Measurements from ENCODE around the gene EFCAB9. TPM values are rescaled to one million over a fixed set of nuclear protein-coding genes. Genes with fewer than 3 reads are reported as not detected.

Gene EFCAB9
- total and polyA plus RNA-seq, 2 of the 13 experiments (the other 11 are each of a cell fraction or from before 2014, with no cell fraction given), result not detected

DNA sequence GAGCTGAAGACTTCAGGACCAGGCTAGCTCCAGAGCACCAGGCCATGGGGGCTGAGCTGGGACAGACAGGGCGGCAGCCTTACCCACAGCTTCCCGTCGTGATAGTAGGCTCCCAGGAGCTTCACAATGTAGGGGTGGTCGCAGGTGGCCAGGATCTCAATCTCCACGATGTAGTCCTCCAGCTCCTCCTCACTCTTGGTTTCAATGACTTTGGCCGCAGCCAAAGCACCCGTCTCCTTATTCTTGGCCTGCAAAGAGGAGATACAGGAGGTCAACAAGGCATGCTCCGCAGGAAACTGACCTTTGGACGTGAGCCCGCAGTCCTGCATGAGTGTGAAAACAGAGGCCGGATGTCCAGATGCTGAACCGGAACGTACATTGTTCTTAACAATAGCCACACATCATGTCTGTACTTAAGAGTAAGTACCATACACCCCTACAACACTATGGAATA is 37.4 kb upstream of the EFCAB9 start (continued):
- TF ChIP-seq TBX3 (IDR thresholded peaks at IDR 0.05; ENCODE audit: borderline replicate concordance), result peak; percentile 17; the same call in 1 of the 2 replicates
- peak; percentile 43; the same call in 1 of the 2 replicates for TF ChIP-seq ZMYM4 (CRISPR knock-in tag; IDR thresholded peaks at IDR 0.05)
- peak; percentile 100 for TF ChIP-seq SOX5 (CRISPR knock-in tag; IDR thresholded peaks at IDR 0.05; ENCODE audit: borderline replicate concordance)
- TF ChIP-seq RCOR2 (CRISPR knock-in tag; IDR thresholded peaks at IDR 0.05), result peak; percentile 56; the same call in 1 of the 2 replicates
- TF ChIP-seq KDM1A (CRISPR knock-in tag; IDR thresholded peaks at IDR 0.05), result no peak
- TF ChIP-seq ZNF687 (CRISPR knock-in tag; IDR thresholded peaks at IDR 0.05), result peak; percentile 84
- TF ChIP-seq, protein P1, sequence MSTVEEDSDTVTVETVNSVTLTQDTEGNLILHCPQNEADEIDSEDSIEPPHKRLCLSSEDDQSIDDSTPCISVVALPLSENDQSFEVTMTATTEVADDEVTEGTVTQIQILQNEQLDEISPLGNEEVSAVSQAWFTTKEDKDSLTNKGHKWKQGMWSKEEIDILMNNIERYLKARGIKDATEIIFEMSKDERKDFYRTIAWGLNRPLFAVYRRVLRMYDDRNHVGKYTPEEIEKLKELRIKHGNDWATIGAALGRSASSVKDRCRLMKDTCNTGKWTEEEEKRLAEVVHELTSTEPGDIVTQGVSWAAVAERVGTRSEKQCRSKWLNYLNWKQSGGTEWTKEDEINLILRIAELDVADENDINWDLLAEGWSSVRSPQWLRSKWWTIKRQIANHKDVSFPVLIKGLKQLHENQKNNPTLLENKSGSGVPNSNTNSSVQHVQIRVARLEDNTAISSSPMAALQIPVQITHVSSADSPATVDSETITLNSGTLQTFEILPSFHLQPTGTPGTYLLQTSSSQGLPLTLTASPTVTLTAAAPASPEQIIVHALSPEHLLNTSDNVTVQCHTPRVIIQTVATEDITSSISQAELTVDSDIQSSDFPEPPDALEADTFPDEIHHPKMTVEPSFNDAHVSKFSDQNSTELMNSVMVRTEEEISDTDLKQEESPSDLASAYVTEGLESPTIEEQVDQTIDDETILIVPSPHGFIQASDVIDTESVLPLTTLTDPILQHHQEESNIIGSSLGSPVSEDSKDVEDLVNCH (CRISPR knock-in tag; IDR thresholded peaks at IDR 0.05), result no peak
- no peak for TF ChIP-seq KLF13 (CRISPR knock-in tag; IDR thresholded peaks at IDR 0.05)
- TF ChIP-seq TBX2 (CRISPR knock-in tag; IDR thresholded peaks at IDR 0.05; ENCODE audit: borderline replicate concordance), result peak; percentile 62; the same call in 1 of the 2 replicates
- peak; percentile 58; the same call in 1 of the 2 replicates for TF ChIP-seq HDAC1 (CRISPR knock-in tag; IDR thresholded peaks at IDR 0.05)
- peak; percentile 13; the same call in 1 of the 2 replicates for TF ChIP-seq SP5 (CRISPR knock-in tag; IDR thresholded peaks at IDR 0.05; ENCODE audit: borderline replicate concordance, low read depth)
- TF ChIP-seq HNF4A (CRISPR knock-in tag; IDR thresholded peaks at IDR 0.05), result peak; percentile 95
- TF ChIP-seq CBX1 (IDR thresholded peaks at IDR 0.05; ENCODE audit: low read depth), result peak; percentile 25
- TF ChIP-seq, protein P2, sequence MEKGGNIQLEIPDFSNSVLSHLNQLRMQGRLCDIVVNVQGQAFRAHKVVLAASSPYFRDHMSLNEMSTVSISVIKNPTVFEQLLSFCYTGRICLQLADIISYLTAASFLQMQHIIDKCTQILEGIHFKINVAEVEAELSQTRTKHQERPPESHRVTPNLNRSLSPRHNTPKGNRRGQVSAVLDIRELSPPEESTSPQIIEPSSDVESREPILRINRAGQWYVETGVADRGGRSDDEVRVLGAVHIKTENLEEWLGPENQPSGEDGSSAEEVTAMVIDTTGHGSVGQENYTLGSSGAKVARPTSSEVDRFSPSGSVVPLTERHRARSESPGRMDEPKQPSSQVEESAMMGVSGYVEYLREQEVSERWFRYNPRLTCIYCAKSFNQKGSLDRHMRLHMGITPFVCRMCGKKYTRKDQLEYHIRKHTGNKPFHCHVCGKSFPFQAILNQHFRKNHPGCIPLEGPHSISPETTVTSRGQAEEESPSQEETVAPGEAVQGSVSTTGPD (CRISPR knock-in tag; IDR thresholded peaks at IDR 0.05), result no peak
- peak; percentile 68 for TF ChIP-seq ZFX (CRISPR knock-in tag; IDR thresholded peaks at IDR 0.05; ENCODE audit: low read depth)
- peak; percentile 84 for TF ChIP-seq SALL1 (CRISPR knock-in tag; IDR thresholded peaks at IDR 0.05)
- TF ChIP-seq THAP11 (CRISPR knock-in tag; IDR thresholded peaks at IDR 0.05), result peak; percentile 66
- TF ChIP-seq, protein P3, sequence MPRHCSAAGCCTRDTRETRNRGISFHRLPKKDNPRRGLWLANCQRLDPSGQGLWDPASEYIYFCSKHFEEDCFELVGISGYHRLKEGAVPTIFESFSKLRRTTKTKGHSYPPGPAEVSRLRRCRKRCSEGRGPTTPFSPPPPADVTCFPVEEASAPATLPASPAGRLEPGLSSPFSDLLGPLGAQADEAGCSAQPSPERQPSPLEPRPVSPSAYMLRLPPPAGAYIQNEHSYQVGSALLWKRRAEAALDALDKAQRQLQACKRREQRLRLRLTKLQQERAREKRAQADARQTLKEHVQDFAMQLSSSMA (CRISPR knock-in tag; IDR thresholded peaks at IDR 0.05), result no peak
- peak; percentile 68 for TF ChIP-seq NCOR1 (IDR thresholded peaks at IDR 0.05; ENCODE audit: borderline replicate concordance, low read length)
- no peak for TF ChIP-seq ZNF367 (CRISPR knock-in tag; IDR thresholded peaks at IDR 0.05; ENCODE audit: borderline replicate concordance)
- TF ChIP-seq SRF (IDR thresholded peaks at IDR 0.05; ENCODE audit: low read depth, low read length), result no peak
- TF ChIP-seq ZNF75D (CRISPR knock-in tag; IDR thresholded peaks at IDR 0.05; ENCODE audit: borderline replicate concordance), result no peak
- TF ChIP-seq KDM6A (CRISPR knock-in tag; IDR thresholded peaks at IDR 0.05; ENCODE audit: low read depth), result peak; percentile 45; the same call in 1 of the 2 replicates
- peak; percentile 92 for TF ChIP-seq ETV5 (CRISPR knock-in tag; IDR thresholded peaks at IDR 0.05; ENCODE audit: borderline replicate concordance)
